ENCODE results near the gene RAPGEF2.
"Not testable (repeated sequence)": the region's sequence is repeated elsewhere in the genome, so short reads cannot be mapped to it uniquely, and the experiment has no call there.

Gene RAPGEF2

DNA sequence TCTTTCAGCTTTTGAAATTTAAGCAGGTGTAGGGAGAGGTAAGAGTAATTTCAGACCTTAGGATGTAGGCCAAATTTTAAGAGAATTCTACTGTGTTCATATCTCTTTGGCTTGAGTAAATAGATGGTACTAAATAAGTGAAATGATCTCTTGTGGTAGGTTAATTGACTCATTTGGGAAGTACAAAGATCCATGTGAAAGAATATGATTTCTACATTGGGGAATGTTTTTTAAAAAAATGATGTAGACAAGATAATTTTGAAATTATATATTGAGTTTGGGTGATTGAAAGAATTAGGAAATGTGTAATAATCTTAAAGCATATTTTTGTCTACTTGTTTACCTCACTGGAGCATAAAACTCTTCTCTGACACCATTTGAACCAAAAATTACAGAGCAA, 35.6 kb downstream of the RAPGEF2 start:
- no peak for DNase-seq

DNA sequence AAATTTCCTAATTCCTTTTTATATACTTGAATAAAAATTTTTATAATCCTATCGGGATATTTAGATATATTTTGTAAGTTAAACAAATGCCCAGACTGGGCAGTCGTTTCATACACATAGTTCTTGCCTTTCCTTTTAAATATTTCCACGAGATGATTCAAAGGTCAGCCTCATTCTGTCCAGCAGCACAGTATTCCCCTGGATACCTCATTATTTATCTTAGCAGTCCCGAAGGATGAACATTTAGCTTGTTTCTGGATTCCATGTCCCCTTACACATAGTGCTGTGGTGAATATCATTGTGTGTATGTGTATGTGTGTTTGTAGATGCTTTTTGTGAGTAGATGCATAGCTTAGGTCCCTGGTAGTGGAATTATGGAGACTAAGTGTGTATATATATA, 38.3 kb downstream of the RAPGEF2 start:
- DNase-seq: no peak

DNA sequence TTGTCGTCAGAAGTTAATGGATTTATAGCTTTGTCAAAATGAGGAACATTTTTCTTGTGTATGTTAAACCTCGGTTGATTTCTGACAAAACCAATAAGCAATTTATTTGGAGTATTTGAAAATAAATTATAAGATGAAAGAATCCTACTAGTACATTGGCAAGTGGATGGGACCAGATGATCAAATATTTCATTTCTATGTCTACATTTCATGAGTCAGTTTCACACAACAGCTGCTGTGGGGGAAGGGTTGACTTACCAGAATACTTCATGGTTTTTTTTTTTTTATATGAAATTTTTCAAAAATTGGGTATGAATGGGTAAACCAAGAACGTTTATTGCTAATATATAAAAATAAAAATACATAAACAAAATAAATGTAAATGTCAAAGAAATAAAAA, 39.4 kb downstream of the RAPGEF2 start:
- DNase-seq: peak; percentile 43

DNA sequence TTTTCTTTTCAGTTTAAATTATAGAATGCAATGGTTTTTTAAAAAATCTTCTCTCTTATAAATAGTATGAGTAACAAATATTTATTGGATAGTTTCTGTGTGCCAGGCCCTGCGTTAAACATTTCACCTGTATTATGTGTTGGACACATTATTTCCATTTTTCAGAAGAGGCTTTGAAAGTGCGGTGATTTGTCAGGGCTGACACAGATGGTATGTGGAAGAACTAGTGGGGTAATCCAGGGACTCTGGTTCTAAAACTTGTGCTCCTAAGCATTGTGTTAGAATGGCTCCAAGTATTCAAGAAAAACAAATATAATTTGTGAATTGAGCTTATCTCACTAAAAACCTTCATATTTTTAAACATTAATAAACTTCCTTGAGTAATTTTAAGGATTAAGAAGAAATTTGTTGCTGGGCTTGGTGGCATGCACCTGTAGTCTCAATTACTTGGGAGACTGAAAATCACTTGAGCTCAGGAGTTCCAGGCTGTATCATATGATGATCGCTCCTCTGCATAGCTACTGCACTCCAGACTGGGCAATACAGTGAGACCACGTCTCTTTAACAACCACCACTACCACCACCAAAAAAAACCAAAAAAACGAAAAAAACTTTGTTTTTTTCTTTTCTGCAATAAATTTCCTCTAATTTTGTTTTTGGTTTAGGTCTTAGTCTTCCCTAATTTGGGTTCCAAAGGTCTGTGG, 40.0 kb downstream of the RAPGEF2 start:
- no peak for DNase-seq

DNA sequence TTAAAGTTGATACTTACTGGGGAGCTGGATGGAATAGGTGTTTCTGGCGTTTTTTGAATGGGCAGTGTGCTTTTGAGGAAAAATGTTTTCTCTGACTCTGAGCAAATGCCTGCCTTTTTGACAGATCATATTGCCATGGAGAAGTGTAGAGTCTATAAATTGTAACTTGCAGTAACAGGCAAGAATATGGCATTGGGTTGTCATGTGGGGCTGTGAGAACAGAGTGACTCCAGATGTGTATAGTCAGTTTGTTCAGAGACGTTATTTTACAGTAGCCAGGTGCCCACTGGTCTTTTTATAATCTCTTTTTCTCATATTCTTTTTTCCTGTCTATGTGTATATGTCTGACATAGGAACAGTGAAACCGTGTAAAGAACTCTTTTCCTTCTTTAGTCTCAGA, 40.8 kb downstream of the RAPGEF2 start:
- DNase-seq: no peak

DNA sequence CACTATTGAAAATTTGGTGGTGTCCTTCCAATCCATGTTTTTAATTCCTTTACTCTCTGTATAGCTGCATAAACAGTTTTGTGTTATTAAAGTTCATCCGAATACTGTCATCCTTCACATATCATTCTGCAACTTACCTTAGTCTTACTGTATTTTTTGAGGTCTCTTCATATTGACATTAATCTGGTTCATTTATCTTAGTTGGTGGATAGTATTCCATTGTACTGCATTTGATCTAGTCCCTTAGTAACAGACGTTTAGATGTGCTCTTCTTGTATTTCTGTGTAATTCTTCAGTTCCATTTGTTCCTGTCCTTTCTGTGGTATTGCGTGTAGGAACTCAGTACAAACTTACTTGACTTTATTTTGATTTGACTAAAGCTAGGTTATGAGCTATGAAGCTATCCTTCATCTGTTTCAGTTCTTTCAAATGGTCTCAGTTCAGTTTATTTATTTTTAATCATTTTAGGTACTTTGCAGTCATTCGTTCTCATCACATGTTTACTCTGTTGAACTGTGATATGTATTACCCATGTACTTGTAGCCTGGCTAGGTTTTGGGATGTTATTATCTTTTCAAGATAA, 41.3 kb downstream of the RAPGEF2 start:
- DNase-seq: no peak

DNA sequence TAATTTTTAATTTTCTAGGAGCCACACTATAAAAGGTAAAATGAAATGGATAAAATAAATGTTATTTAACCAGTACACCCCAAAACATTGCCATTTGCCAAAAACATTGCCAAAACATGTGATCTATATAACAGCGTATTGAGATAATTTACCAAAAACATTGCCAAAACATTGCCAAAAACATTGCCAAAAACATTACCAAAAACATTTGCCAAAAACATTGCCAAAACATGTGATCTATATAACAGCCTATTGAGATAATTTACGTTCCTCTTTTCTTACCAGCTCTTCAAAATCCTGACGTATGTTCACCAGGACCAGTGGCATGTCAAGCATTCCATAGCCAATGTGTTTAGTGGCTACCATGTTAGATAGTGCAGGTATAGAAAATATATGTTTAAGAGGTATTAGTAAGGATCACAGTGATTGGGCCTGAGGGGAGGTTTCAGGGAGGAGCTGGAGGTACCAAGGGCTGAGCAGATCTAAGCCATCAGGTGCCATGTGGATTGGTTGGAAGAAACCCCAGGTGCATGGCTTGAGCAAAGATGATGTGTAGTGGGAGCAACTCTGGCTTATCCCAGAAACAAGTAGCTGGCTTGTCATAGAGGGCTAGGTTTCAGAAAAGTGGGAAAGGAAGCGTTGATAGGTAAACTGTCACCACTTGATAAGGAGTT, 42.6 kb downstream of the RAPGEF2 start:
- DNase-seq: no peak

DNA sequence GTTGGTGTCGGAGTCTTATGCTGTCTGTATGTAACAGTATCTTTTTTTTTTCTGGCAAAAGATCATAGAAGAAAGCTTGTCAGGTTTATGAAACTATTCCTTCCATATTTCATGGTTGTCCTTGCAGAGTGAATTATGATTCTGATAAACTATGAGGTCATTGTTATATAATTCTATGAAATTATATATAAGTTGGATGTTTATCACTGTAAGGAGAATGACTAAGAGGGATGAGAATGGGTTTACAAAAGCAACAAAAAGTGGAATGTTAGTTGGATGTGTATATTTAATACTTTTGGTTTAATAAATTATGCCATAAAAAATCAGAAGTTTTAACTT, 43.1 kb downstream of the RAPGEF2 start:
- no peak for DNase-seq

DNA sequence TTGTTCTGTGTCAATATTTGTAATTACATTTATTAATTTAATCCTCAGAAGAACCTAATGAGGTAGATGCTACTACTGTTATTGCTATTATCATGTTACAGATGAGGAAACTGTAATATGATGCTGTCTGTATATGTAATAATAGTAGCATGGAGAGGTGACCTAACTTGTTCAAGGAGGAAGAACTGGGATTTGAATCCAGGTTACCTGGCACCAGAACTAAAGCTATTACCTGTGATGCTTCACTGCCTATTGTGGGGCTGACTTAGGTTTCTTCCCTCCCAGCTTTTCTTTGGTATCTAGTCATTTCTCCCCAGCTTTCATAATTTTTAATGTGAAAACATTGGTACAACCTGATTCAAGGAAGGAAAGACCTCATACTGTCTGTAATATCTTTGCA, 43.6 kb downstream of the RAPGEF2 start:
- DNase-seq: peak; percentile 12

DNA sequence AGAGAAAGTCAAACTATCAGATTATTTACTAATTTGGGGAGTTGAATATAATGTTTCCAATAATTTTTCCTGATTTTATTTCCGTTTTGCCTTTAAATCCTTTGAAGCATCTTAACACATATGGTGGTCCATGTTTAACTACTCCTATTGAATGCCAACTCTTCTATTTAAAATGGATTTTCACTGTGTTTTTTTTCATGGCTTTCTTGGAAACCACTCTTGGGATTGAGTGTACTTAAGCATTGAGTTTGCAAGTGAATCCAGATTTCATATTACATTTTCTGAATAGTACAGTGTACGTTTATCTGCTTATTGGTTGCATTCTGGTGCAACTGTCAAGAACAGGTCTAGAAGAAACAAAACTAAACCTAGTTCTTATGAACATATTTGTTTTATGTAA, 45.6 kb downstream of the RAPGEF2 start:
- DNase-seq: no peak

DNA sequence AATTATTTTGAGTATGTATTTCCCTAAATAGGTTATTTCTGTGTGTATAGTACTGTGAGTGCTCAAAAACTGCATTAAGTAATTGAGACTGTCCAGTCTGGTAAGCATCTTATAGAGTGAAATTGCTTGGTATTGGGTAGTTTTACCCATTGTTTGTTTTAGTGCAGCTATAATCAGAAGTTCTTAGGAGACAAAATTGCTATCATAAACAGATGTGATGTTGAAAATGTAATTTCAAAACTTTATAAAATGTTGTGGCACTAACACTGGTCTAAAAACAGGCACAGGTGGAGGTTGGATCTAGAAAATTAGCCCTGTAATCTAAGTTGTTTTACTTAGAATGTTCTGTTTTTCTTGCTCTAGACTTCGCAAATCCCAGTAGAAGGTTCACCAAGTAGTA, 46.8 kb downstream of the RAPGEF2 start:
- no peak for DNase-seq

DNA sequence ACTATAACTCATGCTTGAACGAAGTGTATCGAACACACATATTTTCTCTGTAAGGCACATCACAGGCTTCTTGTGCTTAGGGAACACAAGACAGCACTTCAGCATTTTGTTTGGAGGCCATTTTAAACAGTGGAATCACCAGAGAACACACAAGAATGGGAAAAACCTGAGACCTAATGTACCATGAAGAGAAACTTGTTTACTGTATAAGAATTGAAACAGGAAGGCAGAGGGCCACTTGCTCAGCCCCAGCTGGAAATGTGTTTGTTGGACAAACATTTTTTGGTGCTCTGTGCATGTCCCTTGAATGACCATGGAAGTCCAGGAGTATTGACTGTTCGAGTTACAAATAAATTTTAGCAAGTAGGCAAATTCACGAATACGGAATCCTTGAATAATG, 47.5 kb downstream of the RAPGEF2 start:
- DNase-seq: no peak

DNA sequence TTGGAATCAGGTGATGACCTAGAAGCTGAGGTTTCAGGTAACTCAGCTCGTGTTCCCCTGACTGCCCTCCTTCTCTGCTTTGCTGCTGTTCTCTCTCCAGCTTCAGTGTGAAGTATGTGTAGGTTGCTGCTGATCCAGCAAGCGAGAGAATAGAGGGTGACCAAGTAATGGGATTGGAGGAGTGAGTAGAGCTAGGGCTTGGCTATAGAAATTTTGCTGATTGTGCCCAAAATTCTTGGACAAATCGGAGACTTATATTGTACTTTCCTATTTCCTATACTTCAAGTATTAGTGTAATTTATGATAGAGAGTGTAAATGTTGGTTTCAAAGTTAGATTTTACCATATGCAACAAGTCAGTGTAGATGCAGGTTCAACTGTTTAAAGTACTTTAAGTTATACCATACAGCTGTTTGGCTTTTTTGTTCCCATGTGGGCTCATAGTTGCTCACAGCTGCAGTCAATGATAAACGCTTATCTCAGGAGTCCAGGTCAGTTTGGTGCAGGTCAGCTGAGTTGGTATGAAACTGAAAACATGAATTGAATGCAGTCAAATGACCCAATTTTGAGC, 48.0 kb downstream of the RAPGEF2 start:
- no peak for DNase-seq

DNA sequence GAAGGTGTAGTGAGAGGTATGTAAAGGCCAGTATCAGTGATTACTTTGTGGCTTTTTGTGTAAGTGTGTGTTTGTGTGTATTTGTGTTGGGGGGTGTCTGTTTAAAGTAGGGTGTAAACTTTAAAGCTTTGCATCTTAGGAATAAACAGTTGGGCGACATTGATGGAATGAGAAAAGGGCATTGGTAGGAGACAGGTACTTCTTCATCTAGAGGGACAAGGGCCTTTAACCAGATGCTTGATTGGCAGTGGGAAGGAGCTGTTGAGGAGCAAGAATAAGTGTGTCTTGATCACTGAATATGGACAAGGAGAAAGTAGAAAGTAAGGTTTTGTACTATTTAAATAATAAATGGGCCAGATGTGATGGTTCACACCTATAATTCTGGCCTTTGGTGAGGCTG, 48.8 kb downstream of the RAPGEF2 start:
- DNase-seq: no peak

DNA sequence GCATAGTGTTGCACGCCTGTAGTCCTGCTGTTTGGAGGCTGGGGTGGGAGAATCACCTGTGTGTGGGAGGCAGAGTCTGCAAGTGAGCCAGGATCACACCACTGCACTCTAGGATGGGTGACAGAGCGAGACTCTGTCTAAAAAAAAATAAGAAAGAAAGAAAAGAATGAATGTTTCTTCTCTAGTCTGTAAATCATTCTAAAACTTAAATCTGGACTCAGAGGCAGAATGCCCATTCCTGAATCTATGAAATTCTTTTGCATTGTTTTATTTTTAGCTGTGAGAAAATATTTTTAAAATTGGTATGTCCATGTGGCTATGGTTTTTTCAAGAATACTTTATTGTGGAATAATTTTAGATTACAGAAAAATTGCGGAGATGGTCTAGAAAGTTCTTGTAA, 49.3 kb downstream of the RAPGEF2 start:
- no peak for DNase-seq

DNA sequence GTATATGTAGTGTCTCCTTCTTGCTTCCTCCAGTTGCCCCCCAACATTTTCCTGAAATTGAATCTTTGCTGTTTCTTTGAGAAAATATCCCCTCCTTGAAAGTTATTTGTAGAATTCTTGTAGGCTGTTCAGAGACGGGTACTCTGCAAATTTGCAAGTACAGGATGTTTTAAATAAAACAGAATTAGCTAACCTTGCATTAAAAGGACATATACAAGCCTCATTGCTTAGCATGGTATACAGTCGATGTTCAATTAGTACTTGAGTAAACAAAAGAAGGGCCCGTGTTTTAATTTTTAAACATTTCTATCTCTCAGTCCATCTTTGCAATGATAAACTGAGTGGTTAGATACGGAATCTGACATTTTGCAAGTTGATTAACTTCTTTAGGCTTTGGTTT, 50.8 kb downstream of the RAPGEF2 start:
- DNase-seq: no peak

DNA sequence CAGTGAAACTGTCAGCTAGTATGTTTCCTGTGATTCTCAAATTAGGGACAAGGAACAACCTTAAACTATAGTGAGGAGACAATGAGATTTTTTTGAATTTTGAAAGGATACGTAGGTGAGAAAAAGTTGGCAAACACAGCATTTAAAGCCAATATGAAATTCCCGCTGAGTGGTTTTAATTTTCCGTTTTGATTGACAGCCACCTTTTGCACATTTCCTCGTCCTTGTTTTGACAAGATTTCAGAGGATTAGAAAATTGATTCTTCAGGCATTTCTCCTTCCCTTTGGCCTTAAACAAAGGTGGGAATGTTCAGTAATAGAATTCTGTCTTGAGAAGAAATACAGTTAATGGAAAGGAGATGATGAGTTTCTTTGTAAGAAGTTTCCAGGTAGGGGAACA, 52.2 kb downstream of the RAPGEF2 start:
- no peak for DNase-seq

DNA sequence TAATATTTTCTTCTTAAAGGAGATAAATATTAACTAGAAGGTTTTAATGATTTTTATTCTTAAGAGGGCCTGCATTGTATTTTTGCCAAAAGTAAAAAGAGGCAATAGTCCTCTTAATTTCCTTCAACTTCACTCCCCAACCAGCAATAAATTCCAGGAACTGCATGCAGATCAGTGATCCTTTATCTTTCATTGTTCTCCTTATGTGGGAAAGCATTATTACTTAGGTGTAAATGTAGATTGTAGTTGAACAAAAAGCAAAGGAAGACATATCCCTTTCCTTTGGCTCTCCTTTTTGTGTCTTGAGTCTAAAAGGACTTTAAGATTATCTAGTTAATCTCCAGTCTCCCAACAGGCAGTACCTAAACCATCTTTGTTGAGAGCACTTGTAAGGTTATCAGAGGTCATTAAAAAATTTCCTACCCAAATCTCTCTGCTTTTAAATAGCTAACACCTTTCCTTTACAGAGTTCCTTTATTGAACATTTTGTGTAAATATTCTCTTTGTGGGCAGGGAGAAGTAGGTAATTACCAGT, 55.3 kb downstream of the RAPGEF2 start:
- no peak for DNase-seq

DNA sequence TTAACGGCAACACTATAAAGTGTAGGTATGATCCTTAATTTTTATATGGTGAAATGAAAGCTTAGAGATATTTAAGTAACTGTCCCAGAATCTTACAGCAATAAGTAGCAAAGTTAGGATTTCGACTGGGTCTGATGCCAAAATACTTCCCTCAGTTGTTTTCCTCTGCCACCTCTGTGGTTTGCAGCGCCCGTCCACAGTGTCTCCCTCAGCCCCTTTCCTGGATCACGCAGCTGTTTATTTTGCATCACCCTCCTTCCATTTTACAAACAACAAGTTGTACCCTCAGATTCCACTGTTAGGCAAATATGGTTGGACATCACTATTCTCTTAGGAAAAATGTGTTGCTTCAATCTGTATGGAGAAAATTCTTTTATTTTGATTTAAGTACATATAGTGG, 56.1 kb downstream of the RAPGEF2 start:
- DNase-seq: no peak

DNA sequence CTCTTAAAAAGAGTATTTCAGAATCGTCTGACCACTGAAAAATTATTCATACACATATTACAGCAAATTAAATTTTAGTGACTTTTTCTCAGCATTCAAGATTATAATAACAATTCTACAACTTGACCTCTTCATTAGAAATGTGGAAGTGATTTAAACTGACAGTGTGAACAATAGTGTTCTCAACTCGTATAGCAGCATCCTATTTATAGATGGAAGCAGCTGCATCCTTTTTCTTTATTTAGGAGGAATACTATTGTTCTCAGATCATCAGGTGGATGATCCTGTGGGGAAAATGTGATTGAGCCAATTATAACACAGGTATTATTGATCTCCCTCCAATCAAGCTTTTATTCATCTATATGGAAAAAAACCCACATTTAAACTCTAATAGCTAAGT, 56.7 kb downstream of the RAPGEF2 start:
- DNase-seq: no peak

DNA sequence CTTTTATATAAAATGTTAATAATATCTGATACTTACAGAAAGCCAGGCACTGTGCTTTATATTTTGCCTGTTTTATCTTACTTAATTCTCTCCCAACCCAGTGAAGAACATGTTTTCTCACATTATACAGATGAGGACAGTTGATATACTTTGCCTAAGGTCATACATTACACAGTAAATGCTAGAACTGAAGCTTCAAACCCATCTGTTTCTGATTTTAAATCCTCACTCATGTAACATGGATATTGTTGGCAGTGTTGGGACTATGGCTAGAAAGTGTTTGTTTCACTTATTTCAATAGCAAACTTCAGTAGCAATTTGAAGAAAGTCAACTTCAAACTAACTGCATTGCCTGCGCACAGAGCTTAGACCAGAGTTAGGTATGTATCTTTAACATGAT, 57.4 kb downstream of the RAPGEF2 start:
- DNase-seq: no peak

DNA sequence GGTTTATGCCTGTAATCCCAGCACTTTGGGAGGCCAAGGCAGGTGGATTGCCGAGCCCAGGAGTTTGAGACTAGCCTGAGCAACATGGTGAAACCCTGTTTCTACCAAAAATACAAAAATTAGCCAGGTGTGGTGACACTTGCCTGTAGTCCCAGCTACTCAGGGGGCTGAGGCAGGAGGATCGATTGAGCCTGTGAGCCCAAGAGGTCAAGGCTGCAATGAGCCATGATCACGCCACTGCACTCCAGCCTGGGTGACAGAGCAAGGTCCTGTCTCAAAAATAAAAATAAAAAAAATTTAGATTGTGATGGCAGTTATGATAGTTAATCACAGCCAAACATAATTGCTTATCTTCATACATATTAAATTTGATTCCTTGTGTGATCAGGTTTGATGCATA, 58.6 kb downstream of the RAPGEF2 start:
- not testable (repeated sequence) for DNase-seq

DNA sequence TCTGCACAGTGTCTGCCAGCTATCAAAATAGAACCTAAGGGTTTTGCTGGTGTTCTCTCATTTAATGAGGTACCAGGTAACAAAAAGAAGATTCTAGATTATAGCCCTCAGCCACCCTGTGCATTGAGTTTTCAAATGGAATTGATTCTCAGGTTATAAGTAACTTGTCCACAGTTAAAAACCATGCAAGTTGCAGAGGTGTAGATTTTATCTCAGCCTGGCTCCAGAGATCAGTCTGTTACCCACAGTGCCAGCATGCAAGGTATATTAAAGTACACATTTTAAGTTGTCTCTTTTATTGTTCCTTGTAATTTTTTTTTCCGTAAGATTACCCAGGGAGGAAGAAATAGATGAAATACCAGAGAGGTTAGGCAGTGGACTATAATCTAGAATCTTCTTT, 59.7 kb downstream of the RAPGEF2 start:
- DNase-seq: no peak

DNA sequence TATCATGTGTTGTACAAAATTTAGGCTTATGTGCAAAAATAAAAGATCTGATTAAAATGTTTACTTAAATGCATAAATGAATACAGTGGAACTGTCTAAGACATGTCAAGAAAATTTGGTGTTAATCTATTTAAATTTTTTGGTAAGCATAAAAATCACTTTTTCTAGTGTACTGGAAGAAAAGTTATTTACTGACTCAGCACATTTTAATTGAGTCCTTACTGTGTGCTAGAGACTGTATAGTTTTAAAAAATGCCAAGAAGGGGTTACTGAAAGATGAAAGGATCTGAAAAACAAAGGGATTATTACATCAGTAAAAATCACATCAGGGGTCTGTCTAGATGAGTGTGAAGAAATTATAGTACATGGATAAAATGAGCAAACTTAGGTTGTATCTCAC, 60.6 kb downstream of the RAPGEF2 start:
- no peak for DNase-seq

All from NCI-H2171 (cell line).